Tongue (tissue), 2 donors: ENCODE data around the gene STAT6. TPM values are rescaled to one million over a fixed set of nuclear protein-coding genes. Genes with fewer than 3 reads are reported as not detected.

Experiments used
- DNase-seq: peaks from one replicate; pipeline ENCODE4 v3.0.0-alpha.2; 2015
- total RNA-seq: library from RNA; depleted of rRNA; stranded (reverse); fragments of >200 nt; gene quantifications from one replicate; pipeline ENCODE4 v1.2.3, GENCODE V29; 2014

Gene STAT6
- total RNA-seq, 1 donor from 2014 or later = 59.1 TPM

DNA sequence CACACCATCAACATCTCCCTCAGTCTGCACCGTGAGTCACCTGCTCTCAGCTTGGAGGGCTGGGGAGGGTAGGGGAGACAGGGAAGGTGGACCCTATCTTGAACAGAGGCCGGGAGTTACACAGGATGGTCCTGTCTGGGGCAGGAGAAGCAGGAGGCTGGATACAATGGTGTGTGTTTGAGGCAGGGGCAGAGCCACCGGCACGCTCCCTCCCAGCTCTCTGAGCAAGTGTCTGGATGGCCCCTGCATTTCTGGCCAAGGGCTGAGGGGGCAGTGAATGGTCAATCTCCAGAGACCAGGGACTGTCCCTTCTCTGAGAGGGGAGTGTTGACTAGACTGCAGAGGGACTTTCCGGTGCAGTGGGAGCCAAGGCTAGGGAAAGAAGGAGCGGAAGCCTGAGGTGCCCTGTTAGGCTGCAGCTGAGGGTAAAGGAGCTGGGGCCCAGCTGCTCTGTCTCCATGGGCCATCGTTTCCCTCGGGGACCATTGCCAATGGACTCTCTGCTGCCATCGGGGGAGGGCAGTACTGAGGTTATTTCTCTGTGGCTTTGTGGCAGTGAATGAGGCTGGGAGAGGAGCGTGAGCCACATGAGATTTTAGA, 34.4 kb upstream of the STAT6 start:
- no peak for DNase-seq

DNA sequence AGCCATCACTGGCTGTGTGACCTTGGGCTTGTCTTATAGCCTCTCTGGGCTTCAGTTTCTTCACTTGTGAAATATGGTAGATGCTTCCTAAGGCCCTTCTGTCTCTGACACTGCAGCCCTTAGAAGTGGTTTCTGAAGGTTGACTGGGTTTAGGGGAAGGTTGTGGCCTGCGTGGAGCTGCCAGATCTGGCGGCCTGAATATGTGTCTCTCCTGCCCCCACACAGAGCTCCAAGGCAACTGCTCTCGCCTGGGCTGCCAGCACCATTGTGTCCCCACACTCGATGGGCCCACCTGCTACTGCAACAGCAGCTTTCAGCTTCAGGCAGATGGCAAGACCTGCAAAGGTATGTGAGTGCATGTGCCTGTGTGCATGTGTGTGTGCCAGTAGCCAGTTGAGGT, 32.3 kb upstream of the STAT6 start:
- DNase-seq = no peak

DNA sequence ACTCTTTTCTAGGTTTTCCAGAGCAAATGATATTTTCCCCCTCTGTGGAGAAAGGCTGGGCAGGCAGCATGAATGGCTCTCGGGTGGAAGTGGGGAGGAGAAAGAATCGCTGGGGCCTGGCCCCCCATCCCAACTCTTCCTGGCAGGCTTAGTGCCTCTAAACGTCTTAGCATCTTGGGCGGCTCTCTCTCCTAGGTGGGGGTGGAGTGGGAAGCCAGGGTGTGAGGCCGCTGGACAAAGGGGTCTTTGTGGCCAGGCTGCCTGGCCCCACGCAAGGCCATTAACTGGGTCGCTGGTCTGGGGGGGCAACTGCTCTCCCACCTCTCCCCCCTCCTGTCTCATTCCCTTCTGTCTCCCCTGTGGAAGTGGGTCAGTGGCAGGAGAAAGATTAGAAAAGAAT, 31.6 kb upstream of the STAT6 start:
- no peak for DNase-seq

- peak; percentile 41 for DNase-seq
Measured at GRCh38 chr12:57142121-57142520, 31.0 kb upstream of the STAT6 start.

GRCh38 chr12:57141249-57141648, 30.1 kb upstream of the STAT6 start:
- no peak for DNase-seq

DNA sequence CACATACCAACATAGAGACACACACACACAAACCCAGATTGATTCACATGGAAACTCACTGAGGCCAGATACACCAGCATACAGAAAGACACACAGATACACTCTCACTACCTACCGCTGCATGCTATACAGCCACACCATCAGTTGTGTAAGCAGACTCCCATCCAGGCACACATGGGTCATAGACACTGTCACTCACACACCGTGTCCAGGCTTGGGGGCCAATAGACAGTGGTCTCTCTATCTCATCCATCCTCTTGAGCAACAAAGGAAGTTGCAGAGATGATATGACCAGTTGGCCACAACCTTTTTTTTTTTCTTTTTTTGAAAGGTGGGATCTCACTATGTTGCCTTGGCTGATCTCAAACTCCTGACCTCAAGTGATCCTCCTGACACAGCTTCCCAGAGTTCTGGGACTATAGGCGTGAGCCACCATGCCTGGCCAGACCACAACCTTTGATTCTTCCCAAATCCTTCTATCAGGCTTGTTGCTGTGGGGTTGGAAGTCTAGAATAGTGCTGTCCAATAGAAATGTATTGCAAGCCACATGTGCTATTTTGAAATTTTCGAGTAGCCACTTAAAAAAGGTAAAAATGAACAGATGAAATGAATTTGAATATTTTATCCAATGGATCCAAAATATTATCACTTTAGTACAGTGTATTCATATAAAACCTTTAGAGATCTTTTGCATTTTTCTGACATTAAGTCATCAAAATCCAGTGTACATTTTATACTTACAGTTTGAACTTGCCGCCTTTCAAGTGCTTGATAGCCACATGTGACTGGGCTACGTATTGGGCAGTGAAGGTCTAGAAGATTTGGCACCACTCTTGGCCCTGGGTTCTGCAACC, 28.9 kb upstream of the STAT6 start:
- no peak for DNase-seq

DNA sequence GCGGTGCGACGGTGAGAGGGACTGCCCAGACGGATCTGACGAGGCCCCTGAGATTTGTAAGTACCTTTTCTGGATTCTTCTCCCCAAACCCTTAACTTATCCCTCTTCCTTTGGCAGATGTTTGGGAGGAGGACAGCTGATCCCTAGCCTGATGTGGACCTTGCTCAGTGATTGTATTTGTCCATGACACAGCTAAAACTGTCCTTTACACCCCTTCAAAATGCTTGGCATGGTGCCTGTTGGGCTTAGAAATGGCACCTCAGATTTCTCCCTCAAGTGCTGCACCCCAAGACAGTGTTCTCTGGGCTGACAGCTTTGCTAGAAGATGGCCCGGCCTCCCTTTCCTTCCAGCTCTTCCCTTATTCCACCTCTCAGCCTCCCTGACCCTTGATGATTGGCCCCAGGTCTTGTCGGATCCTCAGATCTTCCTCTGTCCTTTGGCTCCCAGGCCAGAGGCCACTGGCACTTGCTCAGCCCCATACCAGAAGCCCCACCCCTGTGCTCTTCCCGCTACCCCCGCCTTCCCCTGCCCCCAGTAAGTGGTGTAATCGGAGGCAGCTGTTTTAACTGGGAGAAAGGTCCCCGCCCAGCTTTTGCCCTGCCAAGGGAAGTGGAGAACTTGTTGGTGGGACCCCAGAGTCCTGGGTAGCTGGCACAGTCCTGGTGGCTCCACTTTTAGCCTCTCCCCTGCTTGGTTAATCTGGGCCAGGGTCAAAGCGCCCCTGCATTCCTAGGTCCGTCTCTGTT, 27.5 kb upstream of the STAT6 start:
- peak; percentile 66 for DNase-seq

- peak; percentile 93 for DNase-seq
Measured at GRCh38 chr12:57135527-57136326, 24.6 kb upstream of the STAT6 start.

- no peak for DNase-seq
Measured at GRCh38 chr12:57134949-57135348, 23.8 kb upstream of the STAT6 start.

DNA sequence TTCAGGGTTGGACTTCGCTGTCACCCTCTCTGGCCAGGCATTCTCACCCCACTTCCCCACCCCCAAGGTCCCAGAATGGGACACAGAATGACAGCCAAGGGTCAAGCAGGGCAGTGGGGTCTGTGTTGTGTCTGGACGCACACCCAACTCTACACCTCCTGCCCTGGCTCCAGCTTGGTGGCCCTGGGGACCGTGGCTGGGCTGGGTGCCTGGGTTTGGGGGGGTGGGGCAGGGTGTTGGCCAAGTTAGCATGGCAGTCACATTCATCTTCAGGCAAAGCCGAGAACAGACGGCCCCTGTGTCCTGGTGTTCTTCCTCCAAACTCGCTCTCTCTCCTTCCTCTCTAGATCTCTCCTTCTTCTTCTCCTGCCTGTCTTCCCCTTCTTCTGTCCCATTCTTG, 22.8 kb upstream of the STAT6 start:
- DNase-seq = no peak

GRCh38 chr12:57133013-57133569, 21.9 kb upstream of the STAT6 start:
- no peak for DNase-seq

- DNase-seq = no peak
Measured at GRCh38 chr12:57131896-57132744, 21.0 kb upstream of the STAT6 start.

- DNase-seq = no peak
Measured at GRCh38 chr12:57130941-57131340, 19.8 kb upstream of the STAT6 start.

- no peak for DNase-seq
Measured at GRCh38 chr12:57129889-57130288, 18.7 kb upstream of the STAT6 start.

DNA sequence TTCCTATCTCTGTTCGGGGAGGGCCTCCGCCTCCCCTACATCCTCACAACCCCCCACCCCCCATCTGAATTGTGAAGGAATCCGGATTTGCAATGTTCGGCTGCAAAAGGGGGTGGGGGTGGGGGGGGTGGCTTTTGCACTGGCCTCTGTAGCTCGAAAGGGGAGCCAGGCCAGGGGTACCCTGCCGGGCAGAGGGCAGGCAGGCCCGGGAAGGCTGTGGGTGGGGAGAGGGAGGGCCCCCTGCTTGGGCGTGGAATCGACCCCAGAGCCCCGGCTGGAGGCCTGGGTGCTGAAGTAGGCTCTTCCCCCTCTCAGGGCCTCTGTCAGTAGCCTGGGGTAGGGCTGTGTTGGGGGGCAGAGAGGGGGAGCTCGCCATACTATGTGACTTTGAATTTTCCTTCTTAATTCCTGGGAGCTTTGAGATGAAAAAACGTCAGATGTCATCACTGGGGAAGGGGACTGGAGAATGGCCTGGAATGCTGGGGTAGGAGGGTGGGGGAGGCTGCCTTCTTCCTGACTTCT, 18.2 kb upstream of the STAT6 start:
- DNase-seq = no peak

DNA sequence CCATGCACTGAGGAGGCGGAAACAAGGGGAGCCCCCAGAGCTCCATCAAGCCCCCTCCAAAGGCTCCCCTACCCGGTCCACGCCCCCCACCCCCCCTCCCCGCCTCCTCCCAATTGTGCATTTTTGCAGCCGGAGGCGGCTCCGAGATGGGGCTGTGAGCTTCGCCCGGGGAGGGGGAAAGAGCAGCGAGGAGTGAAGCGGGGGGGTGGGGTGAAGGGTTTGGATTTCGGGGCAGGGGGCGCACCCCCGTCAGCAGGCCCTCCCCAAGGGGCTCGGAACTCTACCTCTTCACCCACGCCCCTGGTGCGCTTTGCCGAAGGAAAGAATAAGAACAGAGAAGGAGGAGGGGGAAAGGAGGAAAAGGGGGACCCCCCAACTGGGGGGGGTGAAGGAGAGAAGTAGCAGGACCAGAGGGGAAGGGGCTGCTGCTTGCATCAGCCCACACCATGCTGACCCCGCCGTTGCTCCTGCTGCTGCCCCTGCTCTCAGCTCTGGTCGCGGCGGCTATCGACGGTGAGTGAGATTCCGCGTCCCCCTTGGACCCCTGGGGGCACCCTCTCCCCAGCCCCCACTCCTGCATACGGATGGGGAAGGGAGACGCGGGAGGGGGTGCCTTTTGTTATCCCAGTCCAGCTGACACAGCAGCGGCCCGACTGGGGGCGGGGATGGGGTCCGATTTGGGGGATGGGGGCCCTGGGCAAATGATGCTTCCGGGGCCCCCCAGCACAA, 17.5 kb upstream of the STAT6 start:
- no peak for DNase-seq

- peak; percentile 96 for DNase-seq
Measured at GRCh38 chr12:57127726-57128518, 16.8 kb upstream of the STAT6 start, which contains the start of gene LRP1. TSS of gene LRP1 (plus strand) at chr12:57128483. CDS start at chr12:57128965, 482 bp downstream.

GRCh38 chr12:57127101-57127725, 16.1 kb upstream of the STAT6 start:
- peak; percentile 48 for DNase-seq

GRCh38 chr12:57126561-57126960, 15.4 kb upstream of the STAT6 start:
- no peak for DNase-seq
